ENCODE measurements around the gene PCCA. TPM values are rescaled to one million over a fixed set of nuclear protein-coding genes. Genes with fewer than 3 reads are reported as not detected.

Gene PCCA
- total RNA-seq, 1 donor from 2014 or later: 66.8 TPM

DNA sequence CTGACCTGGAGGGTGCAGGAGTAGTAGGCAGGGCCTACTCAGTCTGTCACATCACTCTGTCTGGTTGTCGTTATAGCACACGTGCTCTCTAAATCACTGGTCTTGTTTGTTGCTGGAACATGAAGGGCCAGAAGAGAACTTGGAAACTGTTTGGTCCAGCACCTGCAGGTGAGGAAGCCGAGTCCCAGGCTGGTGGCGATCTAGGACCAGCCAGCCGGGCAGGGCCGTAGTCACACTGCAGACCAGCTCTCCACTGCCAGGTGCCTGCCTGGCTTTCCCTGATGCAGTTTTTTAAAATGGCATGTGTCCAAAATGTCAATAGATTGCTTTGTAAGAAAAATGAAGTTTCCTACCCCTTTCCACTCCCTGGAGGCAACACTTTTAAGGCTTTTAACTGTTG lies 446.0 kb downstream of the PCCA start:
- H3K4me3 Mint-ChIP-seq (ENCODE audit: unreplicated experiment): no peak overlapping the region
- H3K9me3 Mint-ChIP-seq (ENCODE audit: unreplicated experiment): peaks cover 14% of the 10 kb centered on the region
- TF ChIP-seq, protein P1, sequence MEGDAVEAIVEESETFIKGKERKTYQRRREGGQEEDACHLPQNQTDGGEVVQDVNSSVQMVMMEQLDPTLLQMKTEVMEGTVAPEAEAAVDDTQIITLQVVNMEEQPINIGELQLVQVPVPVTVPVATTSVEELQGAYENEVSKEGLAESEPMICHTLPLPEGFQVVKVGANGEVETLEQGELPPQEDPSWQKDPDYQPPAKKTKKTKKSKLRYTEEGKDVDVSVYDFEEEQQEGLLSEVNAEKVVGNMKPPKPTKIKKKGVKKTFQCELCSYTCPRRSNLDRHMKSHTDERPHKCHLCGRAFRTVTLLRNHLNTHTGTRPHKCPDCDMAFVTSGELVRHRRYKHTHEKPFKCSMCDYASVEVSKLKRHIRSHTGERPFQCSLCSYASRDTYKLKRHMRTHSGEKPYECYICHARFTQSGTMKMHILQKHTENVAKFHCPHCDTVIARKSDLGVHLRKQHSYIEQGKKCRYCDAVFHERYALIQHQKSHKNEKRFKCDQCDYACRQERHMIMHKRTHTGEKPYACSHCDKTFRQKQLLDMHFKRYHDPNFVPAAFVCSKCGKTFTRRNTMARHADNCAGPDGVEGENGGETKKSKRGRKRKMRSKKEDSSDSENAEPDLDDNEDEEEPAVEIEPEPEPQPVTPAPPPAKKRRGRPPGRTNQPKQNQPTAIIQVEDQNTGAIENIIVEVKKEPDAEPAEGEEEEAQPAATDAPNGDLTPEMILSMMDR (IDR thresholded peaks at IDR 0.05; ENCODE audit: partially characterized antibody, unreplicated experiment): no peak
- H3K4me1 Mint-ChIP-seq (ENCODE audit: low read depth, unreplicated experiment): peaks cover 24% of the 10 kb centered on the region
- no peak for DNase-seq
- H3K27me3 Mint-ChIP-seq (ENCODE audit: unreplicated experiment): peaks cover 6% of the 10 kb centered on the region
- peaks cover 11% of the 10 kb centered on the region for H3K36me3 Mint-ChIP-seq (ENCODE audit: unreplicated experiment)
- no peak overlapping the region for H3K27ac Mint-ChIP-seq (ENCODE audit: unreplicated experiment)

DNA sequence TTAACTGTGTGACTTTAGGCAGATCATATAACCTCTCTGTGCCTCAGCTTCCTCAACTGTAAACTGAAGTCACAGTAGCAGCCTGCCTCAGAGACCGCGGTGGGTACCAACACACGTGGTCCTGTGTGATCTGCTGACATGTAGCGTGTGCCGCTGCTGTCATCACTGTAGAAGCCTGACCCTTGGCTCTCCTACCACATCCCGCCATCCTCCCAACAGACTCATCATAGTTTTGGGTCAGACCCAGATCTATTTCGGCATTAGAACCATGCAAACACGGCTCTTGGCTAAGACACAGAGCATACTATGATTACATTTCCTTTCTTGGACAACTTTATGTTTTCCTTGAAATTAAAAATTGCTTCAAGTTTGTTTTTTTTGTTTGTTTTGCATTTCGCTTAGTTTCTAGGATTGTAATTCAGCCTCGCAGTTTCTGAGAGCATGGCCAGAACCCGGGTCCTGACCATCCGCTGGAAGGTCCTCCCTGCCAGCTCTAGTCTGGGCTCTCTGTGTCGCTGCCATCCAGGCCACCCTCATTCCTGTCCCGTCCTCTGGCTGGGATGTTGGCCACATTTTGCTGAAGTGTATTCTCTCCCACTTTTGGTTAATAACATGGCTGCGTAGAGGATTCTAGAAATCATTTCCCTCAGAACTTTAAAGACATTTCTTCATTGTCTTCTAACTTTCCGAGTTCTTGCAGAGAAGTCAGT lies 446.7 kb downstream of the PCCA start:
- TF ChIP-seq, protein P1 (IDR thresholded peaks at IDR 0.05; ENCODE audit: partially characterized antibody, unreplicated experiment): no peak
- Mint-ChIP-seq H3K27me3 (ENCODE audit: unreplicated experiment) (peaks cover 6% of the 10 kb centered on the region), H3K36me3 (ENCODE audit: unreplicated experiment) (peaks cover 11% of the 10 kb centered on the region), H3K9me3 (ENCODE audit: unreplicated experiment) (peaks cover 14% of the 10 kb centered on the region), H3K4me3 (ENCODE audit: unreplicated experiment) (no peak overlapping the region), H3K4me1 (ENCODE audit: low read depth, unreplicated experiment) (peaks cover 23% of the 10 kb centered on the region), H3K27ac (ENCODE audit: unreplicated experiment) (no peak overlapping the region)
- no peak for DNase-seq

DNA sequence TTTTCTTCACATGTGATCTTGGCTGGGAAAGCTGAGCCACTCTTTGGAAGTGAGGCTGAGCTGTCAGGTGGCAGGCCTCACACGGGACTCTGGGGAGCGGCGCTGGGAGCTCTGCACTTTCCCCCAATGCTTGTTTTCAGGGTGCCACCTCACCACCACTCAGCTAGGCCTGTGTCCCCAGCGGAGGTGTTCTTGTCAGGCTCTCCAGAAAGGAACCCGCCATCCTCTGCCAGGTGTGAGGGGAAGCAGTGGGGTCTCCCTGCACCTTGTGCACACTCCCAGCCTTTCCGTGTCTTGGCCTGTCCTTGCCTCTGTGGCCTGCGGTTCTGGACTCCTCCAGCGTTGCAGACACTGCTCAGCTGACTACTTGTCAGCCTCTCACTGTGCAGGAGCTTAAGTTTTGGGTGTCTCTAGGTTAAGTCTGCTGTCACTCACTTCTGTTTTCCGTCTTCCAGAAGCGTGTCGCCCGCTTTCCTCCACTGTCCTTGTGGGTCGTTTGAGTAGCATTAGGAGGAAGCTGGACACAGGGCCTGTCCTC lies 447.8 kb downstream of the PCCA start:
- Mint-ChIP-seq H3K4me3 (ENCODE audit: unreplicated experiment) (no peak overlapping the region), H3K36me3 (ENCODE audit: unreplicated experiment) (peaks cover 8% of the 10 kb centered on the region), H3K27me3 (ENCODE audit: unreplicated experiment) (peaks cover 6% of the 10 kb centered on the region), H3K9me3 (ENCODE audit: unreplicated experiment) (peaks cover 12% of the 10 kb centered on the region), H3K27ac (ENCODE audit: unreplicated experiment) (no peak overlapping the region), H3K4me1 (ENCODE audit: low read depth, unreplicated experiment) (peaks cover 23% of the 10 kb centered on the region)
- TF ChIP-seq, protein P1 (IDR thresholded peaks at IDR 0.05; ENCODE audit: partially characterized antibody, unreplicated experiment): no peak
- DNase-seq: no peak

DNA sequence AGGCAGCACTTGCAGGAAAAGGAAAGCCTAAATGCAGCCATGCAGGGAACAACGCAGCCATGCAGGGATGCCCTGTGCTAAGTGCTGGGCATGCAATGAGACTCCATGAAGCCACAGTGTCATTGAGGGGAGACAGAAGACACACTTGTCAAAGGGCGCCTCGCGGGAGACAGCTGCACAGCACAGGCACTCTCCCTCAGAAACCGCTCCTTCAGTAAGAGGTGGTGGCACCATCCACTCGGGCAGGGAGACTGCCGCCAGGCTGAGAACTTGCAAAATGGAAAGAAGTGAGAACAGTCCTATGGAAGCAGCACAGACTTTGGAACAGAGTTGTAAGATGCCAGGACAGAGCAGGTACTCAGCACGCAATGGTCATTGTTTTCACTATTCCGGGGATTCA lies 448.6 kb downstream of the PCCA start:
- Mint-ChIP-seq H3K27me3 (ENCODE audit: unreplicated experiment) (peaks cover 6% of the 10 kb centered on the region), H3K27ac (ENCODE audit: unreplicated experiment) (no peak overlapping the region), H3K4me1 (ENCODE audit: low read depth, unreplicated experiment) (peaks cover 29% of the 10 kb centered on the region), H3K9me3 (ENCODE audit: unreplicated experiment) (peaks cover 12% of the 10 kb centered on the region), H3K36me3 (ENCODE audit: unreplicated experiment) (peaks cover 7% of the 10 kb centered on the region), H3K4me3 (ENCODE audit: unreplicated experiment) (no peak overlapping the region)
- no peak for DNase-seq
- TF ChIP-seq, protein P1 (IDR thresholded peaks at IDR 0.05; ENCODE audit: partially characterized antibody, unreplicated experiment): no peak

DNA sequence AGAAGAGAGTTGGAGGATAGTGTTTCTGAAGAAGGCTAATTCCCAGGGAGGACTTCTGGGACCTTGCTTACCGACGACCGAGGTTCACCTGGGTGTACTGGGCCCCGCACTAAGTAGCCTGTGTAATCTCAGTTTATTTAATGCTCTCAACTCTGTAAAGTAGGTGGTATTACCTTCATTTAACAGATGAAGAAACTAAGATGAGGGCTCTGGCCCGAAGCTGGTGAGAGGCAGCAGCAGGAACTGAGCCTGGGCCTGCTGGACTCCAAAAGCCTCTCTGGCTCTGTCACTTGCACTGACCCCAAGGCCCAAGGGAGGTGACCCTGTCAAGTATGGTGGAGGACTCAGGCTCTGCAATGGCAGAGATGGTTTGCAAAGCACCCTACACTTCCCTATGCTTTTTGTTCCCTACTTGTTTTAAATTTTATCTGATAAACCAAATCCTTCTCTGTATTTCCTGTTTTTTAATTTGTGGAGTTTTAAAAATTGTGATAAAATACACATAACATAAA lies 449.1 kb downstream of the PCCA start:
- peak; percentile 50 for DNase-seq
- Mint-ChIP-seq H3K27ac (ENCODE audit: unreplicated experiment) (no peak overlapping the region), H3K9me3 (ENCODE audit: unreplicated experiment) (peaks cover 14% of the 10 kb centered on the region), H3K4me3 (ENCODE audit: unreplicated experiment) (no peak overlapping the region), H3K4me1 (ENCODE audit: low read depth, unreplicated experiment) (peaks cover 34% of the 10 kb centered on the region), H3K36me3 (ENCODE audit: unreplicated experiment) (peaks cover 7% of the 10 kb centered on the region), H3K27me3 (ENCODE audit: unreplicated experiment) (peaks cover 6% of the 10 kb centered on the region)
- TF ChIP-seq, protein P1 (IDR thresholded peaks at IDR 0.05; ENCODE audit: partially characterized antibody, unreplicated experiment): no peak

Measured in glutamatergic neuron (in vitro differentiated cells).